Activated T-cell treated with anti-CD3 and anti-CD28 coated beads, Interleukin-2, amount 50 U/mL, for 72 hours (primary cell): Measurements from ENCODE around the gene MAML2. TPM values are rescaled to one million over a fixed set of nuclear protein-coding genes. Genes with fewer than 3 reads are reported as not detected.

Experiments
- ATAC-seq, 2 donors: fragments of 150-1000 bp; cut with Tn5 transposase; replicated peaks in 1 of 2; 2 replicates each; pipeline ENCODE4 v1.10.0; 2021; ENCODE audit warnings: moderate library complexity in 2 of 2, mild to moderate bottlenecking in 1 of 2
- DNase-seq, 2 donors: peaks; one replicate each; pipeline ENCODE4 v3.0.0; 2021 to 2022; ENCODE audit warnings: mixed read lengths in 1 of 2
- H3K27ac Mint-ChIP-seq: one replicate; pipeline ENCODE4 v1.8.0; 2022; ENCODE audit warnings: mild to moderate bottlenecking, moderate library complexity, mixed read lengths
- H3K27me3 Mint-ChIP-seq: one replicate; pipeline ENCODE4 v1.8.0; 2022; ENCODE audit warnings: low read depth, mixed read lengths
- H3K36me3 Mint-ChIP-seq, 2 donors: one replicate each; pipeline ENCODE4 v1.8.0; 2022; ENCODE audit warnings: mixed read lengths in 2 of 2, mild to moderate bottlenecking in 1 of 2; ENCODE audit not compliant: insufficient read depth in 2 of 2
- H3K4me1 Mint-ChIP-seq: one replicate; pipeline ENCODE4 v1.8.0; 2022; ENCODE audit warnings: low read depth, mixed read lengths
- H3K4me3 Mint-ChIP-seq, 2 donors: one replicate each; pipeline ENCODE4 v1.8.0; 2022; ENCODE audit warnings: mild to moderate bottlenecking in 2 of 2, mixed read lengths in 2 of 2, moderate library complexity in 2 of 2
- H3K9me3 Mint-ChIP-seq, 2 donors: one replicate each; pipeline ENCODE4 v1.8.0; 2022; ENCODE audit warnings: mixed read lengths in 2 of 2
- total RNA-seq, 2 donors: library from RNA; stranded (reverse); gene quantifications; one replicate each; pipeline ENCODE4 v1.2.3, GENCODE V29; 2022

Gene MAML2
- total RNA-seq, 2 donors from 2014 or later = 30.5 to 34.6 TPM

- DNase-seq (no peak), ATAC-seq (no peak)
- Mint-ChIP-seq H3K4me3 (no peak overlapping the region), H3K4me1 (peaks cover 63% of the 10 kb centered on the region), H3K27ac (no peak overlapping the region), H3K9me3 (no peaks in the 10 kb centered on the region), H3K27me3 (no peaks in the 10 kb centered on the region), H3K36me3 (peaks cover 2 to 8% of the 10 kb centered on the region in 2 donors)
Measured at GRCh38 chr11:96097844-96098421, 245.1 kb downstream of the MAML2 start.

GRCh38 chr11:96096360-96096759, 246.6 kb downstream of the MAML2 start:
- Mint-ChIP-seq H3K4me1 (peaks cover 79% of the 10 kb centered on the region), H3K27ac (peak overlapping the region; percentile 41), H3K9me3 (no peaks in the 10 kb centered on the region), H3K36me3 (peaks cover 5 to 16% of the 10 kb centered on the region in 2 donors), H3K4me3 (no peak overlapping the region), H3K27me3 (no peaks in the 10 kb centered on the region)
- DNase-seq (no peak), ATAC-seq (no peak)

GRCh38 chr11:96095884-96096303, 247.1 kb downstream of the MAML2 start:
- no peaks in the 10 kb centered on the region for H3K9me3 Mint-ChIP-seq
- H3K27me3 Mint-ChIP-seq = no peaks in the 10 kb centered on the region
- DNase-seq = no peak
- H3K4me1 Mint-ChIP-seq = peaks cover 84% of the 10 kb centered on the region
- no peak overlapping the region for H3K27ac Mint-ChIP-seq
- H3K4me3 Mint-ChIP-seq = no peak overlapping the region
- H3K36me3 Mint-ChIP-seq = peaks cover 8 to 20% of the 10 kb centered on the region in 2 donors
- no peak for ATAC-seq

- H3K9me3 Mint-ChIP-seq = no peaks in the 10 kb centered on the region
- no peaks in the 10 kb centered on the region for H3K27me3 Mint-ChIP-seq
- ATAC-seq (no peak), DNase-seq (no peak)
- H3K4me1 Mint-ChIP-seq = peaks cover 89% of the 10 kb centered on the region
- H3K4me3 Mint-ChIP-seq = peak overlapping the region in 1 of 2 donors; percentile 11
- H3K27ac Mint-ChIP-seq = peak overlapping the region; percentile 48
- H3K36me3 Mint-ChIP-seq = peaks cover 8 to 18% of the 10 kb centered on the region in 2 donors
Measured at GRCh38 chr11:96094156-96094555, 248.8 kb downstream of the MAML2 start.

- H3K4me3 Mint-ChIP-seq = peak overlapping the region; percentile 47 to 70
- peak overlapping the region; percentile 74 for H3K27ac Mint-ChIP-seq
- peaks cover 82% of the 10 kb centered on the region for H3K4me1 Mint-ChIP-seq
- no peaks in the 10 kb centered on the region for H3K27me3 Mint-ChIP-seq
- DNase-seq (no peak), ATAC-seq (no peak)
- peaks cover 8 to 18% of the 10 kb centered on the region in 2 donors for H3K36me3 Mint-ChIP-seq
- no peaks in the 10 kb centered on the region for H3K9me3 Mint-ChIP-seq
Measured at GRCh38 chr11:96092511-96092910, 250.5 kb downstream of the MAML2 start.

GRCh38 chr11:96091476-96091875, 251.5 kb downstream of the MAML2 start:
- DNase-seq (no peak), ATAC-seq (peak; percentile 91 to 94)
- H3K4me1 Mint-ChIP-seq = peaks cover 72% of the 10 kb centered on the region
- peak overlapping the region; percentile 74 for H3K27ac Mint-ChIP-seq
- H3K4me3 Mint-ChIP-seq = peak overlapping the region; percentile 47 to 70
- H3K9me3 Mint-ChIP-seq = no peaks in the 10 kb centered on the region
- no peaks in the 10 kb centered on the region for H3K27me3 Mint-ChIP-seq
- peaks cover 8 to 16% of the 10 kb centered on the region in 2 donors for H3K36me3 Mint-ChIP-seq

- Mint-ChIP-seq H3K9me3 (no peaks in the 10 kb centered on the region), H3K4me1 (peaks cover 65% of the 10 kb centered on the region), H3K4me3 (peak overlapping the region in 1 of 2 donors; percentile 70), H3K36me3 (peaks cover 8 to 16% of the 10 kb centered on the region in 2 donors), H3K27ac (no peak overlapping the region), H3K27me3 (no peaks in the 10 kb centered on the region)
- ATAC-seq (no peak), DNase-seq (no peak)
Measured at GRCh38 chr11:96090711-96091110, 252.3 kb downstream of the MAML2 start.

GRCh38 chr11:96088914-96089313, 254.1 kb downstream of the MAML2 start:
- ATAC-seq = no peak
- Mint-ChIP-seq H3K36me3 (peaks cover 8 to 16% of the 10 kb centered on the region in 2 donors), H3K4me3 (peak overlapping the region in 1 of 2 donors; percentile 28), H3K4me1 (peaks cover 50% of the 10 kb centered on the region), H3K27me3 (no peaks in the 10 kb centered on the region), H3K27ac (peak overlapping the region; percentile 72), H3K9me3 (no peaks in the 10 kb centered on the region)
- no peak for DNase-seq

GRCh38 chr11:96086111-96086510, 256.9 kb downstream of the MAML2 start:
- DNase-seq = no peak
- Mint-ChIP-seq H3K4me1 (peaks cover 22% of the 10 kb centered on the region), H3K9me3 (no peaks in the 10 kb centered on the region), H3K4me3 (peak overlapping the region in 1 of 2 donors; percentile 57), H3K27me3 (no peaks in the 10 kb centered on the region), H3K36me3 (peaks cover under 1 to 1% of the 10 kb centered on the region in 2 donors), H3K27ac (peak overlapping the region; percentile 35)
- no peak for ATAC-seq

GRCh38 chr11:96085319-96085930, 257.6 kb downstream of the MAML2 start:
- Mint-ChIP-seq H3K27me3 (no peaks in the 10 kb centered on the region), H3K4me1 (peaks cover 22% of the 10 kb centered on the region), H3K36me3 (no peaks in the 10 kb centered on the region), H3K27ac (no peak overlapping the region), H3K4me3 (peak overlapping the region; percentile 46 to 57), H3K9me3 (no peaks in the 10 kb centered on the region)
- DNase-seq (no peak), ATAC-seq (peak in 1 of 2 donors; percentile 16)

GRCh38 chr11:96084610-96085318, 258.2 kb downstream of the MAML2 start:
- no peaks in the 10 kb centered on the region for H3K9me3 Mint-ChIP-seq
- DNase-seq (no peak), ATAC-seq (peak; percentile 72 to 74)
- no peaks in the 10 kb centered on the region for H3K27me3 Mint-ChIP-seq
- peak overlapping the region; percentile 46 to 57 for H3K4me3 Mint-ChIP-seq
- peaks cover 26% of the 10 kb centered on the region for H3K4me1 Mint-ChIP-seq
- H3K27ac Mint-ChIP-seq = no peak overlapping the region
- peaks cover 0 to 4% of the 10 kb centered on the region in 2 donors for H3K36me3 Mint-ChIP-seq

- Mint-ChIP-seq H3K27ac (no peak overlapping the region), H3K27me3 (no peaks in the 10 kb centered on the region), H3K36me3 (peaks cover under 1 to 9% of the 10 kb centered on the region in 2 donors), H3K4me3 (no peak overlapping the region), H3K4me1 (peaks cover 30% of the 10 kb centered on the region), H3K9me3 (no peaks in the 10 kb centered on the region)
- ATAC-seq = no peak
- no peak for DNase-seq
Measured at GRCh38 chr11:96082936-96083335, 260.1 kb downstream of the MAML2 start.
